Effector memory CD4-positive, alpha-beta T cell (primary cell): ENCODE measurements around the gene KL.

Experiments used
- DNase-seq, 3 donors: peaks; one replicate each; pipeline ENCODE4 v3.0.0-alpha.2; 2020
- H3K27ac ChIP-seq: 2 replicates; pipeline ENCODE4 v1.7.0; 2013; ENCODE audit warnings: mild to moderate bottlenecking, low read length, moderate library complexity; ENCODE audit not compliant: insufficient read depth, poor library complexity, severe bottlenecking
- H3K27me3 ChIP-seq: replicated peaks from 2 replicates; pipeline ENCODE4 v1.7.0; 2013; ENCODE audit warnings: mild to moderate bottlenecking, low read length; ENCODE audit not compliant: insufficient read depth, control insufficient read depth, poor library complexity, severe bottlenecking
- H3K36me3 ChIP-seq: 2 replicates; pipeline ENCODE4 v1.7.0; 2013; ENCODE audit warnings: mild to moderate bottlenecking, low read length, moderate library complexity; ENCODE audit not compliant: control insufficient read depth, insufficient read depth
- H3K4me1 ChIP-seq: 2 replicates; pipeline ENCODE4 v1.7.0; 2013; ENCODE audit warnings: low read length, mild to moderate bottlenecking; ENCODE audit not compliant: control insufficient read depth, insufficient read depth, poor library complexity, severe bottlenecking
- H3K4me3 ChIP-seq: 2 replicates; pipeline ENCODE4 v1.7.0; 2013; ENCODE audit warnings: low read length, low read depth, mild to moderate bottlenecking; ENCODE audit not compliant: insufficient read depth, poor library complexity, severe bottlenecking
- H3K9me3 ChIP-seq: 2 replicates; pipeline ENCODE4 v1.7.0; 2013; ENCODE audit warnings: mild to moderate bottlenecking, low read length, moderate library complexity; ENCODE audit not compliant: control insufficient read depth

The KL gene

DNA sequence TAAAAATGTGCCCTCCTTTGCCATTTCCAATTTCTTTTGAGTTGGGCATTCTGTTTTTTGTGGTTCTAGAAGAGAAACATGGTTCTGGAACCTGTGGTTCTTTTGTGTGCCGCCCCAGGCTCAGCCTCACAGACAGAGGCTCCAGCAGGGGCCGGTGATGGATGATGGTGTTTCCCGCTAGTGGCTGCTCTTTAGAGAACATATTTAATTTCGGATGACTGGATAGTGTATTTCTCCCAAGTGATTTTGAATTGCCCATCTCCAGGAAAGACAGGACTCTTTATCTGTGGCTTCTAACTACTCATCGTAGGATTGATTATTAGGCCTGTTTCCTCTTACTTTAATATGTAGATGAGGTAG lies 75.2 kb downstream of the KL start:
- H3K4me1 ChIP-seq: no peaks in the 10 kb centered on the region
- no peaks in the 10 kb centered on the region for H3K9me3 ChIP-seq
- no peak overlapping the region for H3K27ac ChIP-seq
- H3K27me3 ChIP-seq: no peaks in the 10 kb centered on the region
- H3K4me3 ChIP-seq: no peak overlapping the region
- no peak for DNase-seq
- no peaks in the 10 kb centered on the region for H3K36me3 ChIP-seq

GRCh38 chr13:33092073-33092987 lies 76.1 kb downstream of the KL start:
- no peaks in the 10 kb centered on the region for H3K27me3 ChIP-seq
- H3K27ac ChIP-seq: no peak overlapping the region
- H3K4me3 ChIP-seq: no peak overlapping the region
- no peaks in the 10 kb centered on the region for H3K36me3 ChIP-seq
- H3K4me1 ChIP-seq: no peaks in the 10 kb centered on the region
- no peaks in the 10 kb centered on the region for H3K9me3 ChIP-seq
- no peak for DNase-seq

DNA sequence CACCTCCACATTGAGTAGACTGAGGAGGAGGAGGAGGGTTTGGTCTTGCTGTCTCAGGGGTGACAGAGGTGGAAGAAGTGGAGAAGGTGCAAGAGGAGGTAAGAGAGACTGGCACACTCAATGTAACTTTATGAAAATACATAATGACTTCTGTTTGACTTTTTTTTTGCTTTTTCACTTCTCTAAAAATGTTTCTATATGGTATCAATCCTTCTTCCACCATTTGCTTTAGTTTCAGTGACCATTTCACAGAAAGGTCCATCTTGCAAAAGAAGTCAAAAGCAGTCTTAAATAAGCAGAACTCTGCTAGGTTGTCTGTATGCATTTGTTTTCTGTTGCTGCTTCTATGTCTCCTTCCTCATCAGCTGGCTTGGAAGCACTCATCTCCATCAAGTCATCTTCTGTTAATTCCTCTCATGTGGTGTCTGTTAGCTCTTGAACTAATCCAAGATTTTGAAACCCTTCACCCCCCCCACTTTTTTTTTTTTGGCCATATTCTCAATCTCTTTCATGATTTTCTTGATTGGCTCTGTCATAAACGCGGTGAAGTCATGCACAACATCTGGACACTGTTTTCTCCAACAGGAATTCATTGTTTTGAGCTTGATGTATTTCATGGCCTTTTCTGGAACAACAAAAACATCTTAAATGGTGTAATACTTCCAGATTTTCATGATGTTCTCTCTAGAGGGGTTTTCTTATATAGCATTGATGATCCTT lies 80.8 kb downstream of the KL start:
- H3K4me1 ChIP-seq: no peaks in the 10 kb centered on the region
- H3K27ac ChIP-seq: no peak overlapping the region
- H3K4me3 ChIP-seq: no peak overlapping the region
- DNase-seq: no peak
- H3K9me3 ChIP-seq: no peaks in the 10 kb centered on the region
- no peaks in the 10 kb centered on the region for H3K36me3 ChIP-seq
- H3K27me3 ChIP-seq: no peaks in the 10 kb centered on the region

DNA sequence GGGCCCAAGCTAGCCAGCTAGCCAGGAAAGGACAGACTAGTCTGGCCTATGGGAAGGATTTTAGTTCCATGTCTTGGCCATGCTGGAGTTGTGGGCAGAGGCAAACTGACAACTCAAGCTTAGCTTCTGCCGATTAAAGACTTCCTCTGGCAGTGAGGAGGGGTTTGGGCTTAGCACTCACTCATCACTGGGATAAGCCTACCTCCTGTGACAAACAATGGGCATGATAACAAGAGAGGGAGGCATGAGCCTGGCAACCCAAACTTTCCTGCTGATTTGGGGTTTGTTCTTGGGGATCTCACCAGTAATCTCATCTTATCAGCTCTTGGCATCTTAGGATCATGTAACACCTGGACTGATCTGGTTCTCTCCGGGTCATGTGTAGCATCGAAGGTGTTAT lies 83.6 kb downstream of the KL start:
- no peak for DNase-seq
- H3K36me3 ChIP-seq: no peaks in the 10 kb centered on the region
- H3K27ac ChIP-seq: no peak overlapping the region
- no peak overlapping the region for H3K4me3 ChIP-seq
- H3K4me1 ChIP-seq: no peaks in the 10 kb centered on the region
- H3K27me3 ChIP-seq: no peaks in the 10 kb centered on the region
- H3K9me3 ChIP-seq: no peaks in the 10 kb centered on the region

DNA sequence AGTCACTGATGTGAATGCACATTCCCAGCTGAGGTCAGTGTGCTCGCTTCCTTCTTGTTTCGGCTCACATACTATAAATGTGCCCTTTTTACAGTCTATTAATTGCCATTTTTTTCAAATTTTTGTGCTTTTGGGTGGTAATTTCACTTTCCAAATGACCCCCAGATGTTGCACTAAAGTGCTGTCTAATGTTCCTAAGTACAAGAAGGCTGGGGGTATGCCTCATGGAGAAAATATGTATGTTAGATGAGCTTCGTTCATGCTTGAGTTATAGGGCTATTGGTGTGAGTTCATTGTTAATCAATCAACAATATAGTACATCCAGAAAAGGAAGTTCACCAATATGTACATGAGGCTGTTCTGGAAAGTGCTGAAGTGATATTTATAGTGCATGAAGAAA lies 84.7 kb downstream of the KL start:
- H3K9me3 ChIP-seq: no peaks in the 10 kb centered on the region
- no peak for DNase-seq

DNA sequence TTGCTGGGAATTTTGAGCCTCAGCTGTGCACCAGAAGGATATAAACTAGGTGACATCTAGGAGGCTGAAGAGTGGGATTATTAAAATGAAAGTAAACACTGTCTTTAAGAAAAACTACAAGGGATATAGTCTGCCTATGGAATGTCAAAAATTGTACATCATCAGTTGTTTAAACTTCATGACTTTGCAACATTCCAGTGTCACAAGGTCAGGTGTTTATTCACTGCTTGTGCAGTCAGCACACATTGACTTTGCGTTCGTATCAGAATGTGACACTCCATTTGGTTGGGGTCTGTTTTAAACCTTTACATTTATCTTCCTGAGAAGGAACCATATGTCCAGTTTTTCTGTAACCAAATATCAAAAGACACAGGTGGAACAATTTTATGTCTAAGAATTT lies 85.6 kb downstream of the KL start:
- Histone ChIP-seq H3K27ac (no peak overlapping the region), H3K9me3 (no peaks in the 10 kb centered on the region), H3K36me3 (no peaks in the 10 kb centered on the region), H3K27me3 (no peaks in the 10 kb centered on the region), H3K4me1 (no peaks in the 10 kb centered on the region), H3K4me3 (no peak overlapping the region)
- DNase-seq: no peak

More for the DNA sequence above, 84.7 kb downstream of the KL start:
- Histone ChIP-seq H3K4me3 (no peak overlapping the region), H3K27ac (no peak overlapping the region), H3K36me3 (no peaks in the 10 kb centered on the region), H3K4me1 (no peaks in the 10 kb centered on the region), H3K27me3 (no peaks in the 10 kb centered on the region)

GRCh38 chr13:33103457-33103856 lies 87.2 kb downstream of the KL start:
- Histone ChIP-seq H3K27me3 (no peaks in the 10 kb centered on the region), H3K9me3 (no peaks in the 10 kb centered on the region), H3K27ac (no peak overlapping the region), H3K4me3 (no peak overlapping the region), H3K36me3 (no peaks in the 10 kb centered on the region), H3K4me1 (no peaks in the 10 kb centered on the region)
- DNase-seq: no peak

GRCh38 chr13:33105387-33106005 lies 89.3 kb downstream of the KL start:
- H3K9me3 ChIP-seq: no peaks in the 10 kb centered on the region
- DNase-seq: no peak
- no peaks in the 10 kb centered on the region for H3K27me3 ChIP-seq
- H3K4me1 ChIP-seq: no peaks in the 10 kb centered on the region
- no peak overlapping the region for H3K27ac ChIP-seq
- H3K36me3 ChIP-seq: no peaks in the 10 kb centered on the region
- no peak overlapping the region for H3K4me3 ChIP-seq

DNA sequence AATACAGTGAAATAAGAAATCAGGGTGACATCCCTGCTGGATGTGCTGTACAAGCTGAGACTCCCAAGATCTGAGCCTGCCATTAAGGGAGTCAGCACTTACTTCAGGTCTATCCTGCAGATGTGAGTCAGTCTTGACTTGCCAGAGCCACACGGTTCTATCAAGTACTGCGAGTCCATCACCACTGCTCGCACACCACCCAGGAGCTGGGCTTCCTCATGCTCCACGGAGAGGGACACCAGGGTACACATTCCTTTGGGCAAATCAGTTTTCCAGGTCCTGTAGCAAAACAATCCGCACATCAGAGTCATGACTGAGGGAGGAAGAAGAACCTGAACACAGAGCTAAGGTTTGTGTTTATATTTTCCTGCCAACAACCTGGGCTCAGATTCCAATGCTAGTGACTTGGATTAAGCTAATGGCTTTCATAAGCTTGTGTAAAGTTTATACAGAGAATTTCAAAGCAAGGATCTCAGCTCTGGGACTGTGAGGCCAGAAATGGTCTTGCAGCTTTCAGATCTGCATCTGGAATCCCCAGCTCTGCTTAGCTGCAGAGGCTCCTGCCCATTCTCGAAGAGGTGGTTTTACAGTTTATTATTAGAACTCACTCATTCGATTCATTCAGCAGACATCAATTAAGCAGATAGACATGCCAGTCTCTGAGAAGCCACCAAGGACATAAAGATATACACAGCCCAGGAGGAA lies 90.6 kb downstream of the KL start:
- no peak for DNase-seq
- H3K27ac ChIP-seq: no peak overlapping the region
- no peaks in the 10 kb centered on the region for H3K9me3 ChIP-seq
- no peaks in the 10 kb centered on the region for H3K36me3 ChIP-seq
- H3K4me1 ChIP-seq: no peaks in the 10 kb centered on the region
- H3K4me3 ChIP-seq: no peak overlapping the region
- no peaks in the 10 kb centered on the region for H3K27me3 ChIP-seq
